Iris pigment epithelial cell (primary cell): ENCODE data around the gene TGIF2.
"Not testable (repeated sequence)": the region's sequence is repeated elsewhere in the genome, so short reads cannot be mapped to it uniquely, and the experiment has no call there.

Experiments
- DNase-seq: peaks from one replicate; pipeline ENCODE4 v3.0.0-alpha.2; 2011; ENCODE audit warnings: low read depth

Gene TGIF2

DNA sequence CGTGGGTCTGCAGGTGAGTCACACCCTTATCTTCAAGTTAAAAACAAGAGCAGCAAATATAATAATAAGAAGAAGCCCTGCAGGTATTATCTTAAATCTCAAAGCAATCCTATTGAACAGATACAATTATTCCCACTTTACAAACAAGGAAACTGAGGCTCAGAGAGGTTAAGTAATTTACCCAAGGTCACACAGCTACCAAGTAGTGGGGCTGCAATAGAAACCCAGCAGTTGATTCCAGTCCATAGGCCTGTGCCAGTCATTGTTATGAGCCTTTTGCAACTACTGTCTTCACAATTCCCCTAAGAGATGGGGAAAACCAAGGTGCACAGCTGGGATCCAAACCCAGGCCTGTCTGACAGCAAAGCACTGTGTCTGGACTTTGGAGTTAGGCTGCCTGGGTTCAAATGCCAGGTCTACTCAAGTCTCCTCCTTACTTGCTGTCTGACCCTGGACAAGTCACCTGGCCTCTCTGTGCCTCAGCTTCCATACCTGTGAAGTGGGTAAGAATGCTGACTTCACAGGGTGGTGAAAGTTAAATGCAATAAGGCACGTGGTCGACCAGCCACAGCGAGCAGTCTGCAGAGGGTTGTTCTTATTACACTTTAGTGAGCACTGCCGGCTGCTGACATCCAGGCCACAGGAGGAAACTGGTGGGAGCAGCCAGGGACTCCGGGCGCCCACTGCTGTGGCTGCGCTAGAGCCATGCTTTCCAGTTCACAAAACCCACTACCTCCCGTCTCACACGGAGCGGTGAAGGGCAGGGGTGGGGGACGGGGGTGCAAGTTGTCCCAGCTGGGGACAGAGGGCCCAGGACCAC lies 26.0 kb upstream of the TGIF2 start:
- DNase-seq, result no peak

DNA sequence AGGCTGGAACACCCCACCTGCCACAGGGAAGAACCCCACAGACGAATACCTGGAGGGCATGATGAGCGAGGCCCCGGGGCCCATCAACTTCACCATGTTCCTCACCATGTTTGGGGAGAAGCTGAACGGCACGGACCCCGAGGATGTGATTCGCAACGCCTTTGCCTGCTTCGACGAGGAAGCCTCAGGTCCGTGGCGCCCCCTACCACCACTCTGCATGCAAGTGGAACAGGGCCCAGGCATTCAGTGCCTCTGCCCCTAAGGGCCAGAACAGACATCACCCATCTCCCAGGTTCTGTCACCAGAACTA lies 25.4 kb upstream of the TGIF2 start:
- no peak for DNase-seq

DNA sequence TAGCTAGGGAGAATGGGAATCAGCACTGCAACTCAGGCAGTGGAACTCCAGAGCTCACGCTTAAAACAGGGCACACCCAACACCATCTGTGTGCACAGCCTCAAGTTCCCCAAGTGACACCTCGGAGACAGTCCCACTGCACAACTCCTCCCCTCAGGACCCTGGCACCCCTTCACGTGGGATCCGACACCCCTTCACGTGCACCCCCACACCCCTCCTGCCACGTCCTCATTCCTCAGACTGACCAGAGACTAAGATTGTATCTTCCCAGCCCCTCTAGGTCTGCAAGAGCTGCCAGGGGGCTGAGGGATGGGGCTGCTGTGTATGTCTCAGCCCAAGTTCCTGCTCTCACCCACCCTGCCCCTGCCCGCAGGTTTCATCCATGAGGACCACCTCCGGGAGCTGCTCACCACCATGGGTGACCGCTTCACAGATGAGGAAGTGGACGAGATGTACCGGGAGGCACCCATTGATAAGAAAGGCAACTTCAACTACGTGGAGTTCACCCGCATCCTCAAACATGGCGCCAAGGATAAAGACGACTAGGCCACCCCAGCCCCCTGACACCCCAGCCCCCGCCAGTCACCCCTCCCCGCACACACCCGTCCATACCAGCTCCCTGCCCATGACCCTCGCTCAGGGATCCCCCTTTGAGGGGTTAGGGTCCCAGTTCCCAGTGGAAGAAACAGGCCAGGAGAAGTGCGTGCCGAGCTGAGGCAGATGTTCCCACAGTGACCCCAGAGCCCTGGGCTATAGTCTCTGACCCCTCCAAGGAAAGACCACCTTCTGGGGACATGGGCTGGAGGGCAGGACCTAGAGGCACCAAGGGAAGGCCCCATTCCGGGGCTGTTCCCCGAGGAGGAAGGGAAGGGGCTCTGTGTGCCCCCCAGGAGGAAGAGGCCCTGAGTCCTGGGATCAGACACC lies 24.4 kb upstream of the TGIF2 start:
- no peak for DNase-seq

DNA sequence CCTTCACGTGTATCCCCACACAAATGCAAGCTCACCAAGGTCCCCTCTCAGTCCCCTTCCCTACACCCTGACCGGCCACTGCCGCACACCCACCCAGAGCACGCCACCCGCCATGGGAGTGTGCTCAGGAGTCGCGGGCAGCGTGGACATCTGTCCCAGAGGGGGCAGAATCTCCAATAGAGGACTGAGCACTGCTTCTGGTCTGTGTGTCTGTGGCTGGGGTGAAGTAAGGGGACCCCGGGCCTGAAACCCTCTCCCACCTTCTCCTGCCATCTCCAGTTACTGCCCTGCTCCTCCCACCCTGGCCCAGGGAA lies 23.8 kb upstream of the TGIF2 start:
- DNase-seq, result no peak

DNA sequence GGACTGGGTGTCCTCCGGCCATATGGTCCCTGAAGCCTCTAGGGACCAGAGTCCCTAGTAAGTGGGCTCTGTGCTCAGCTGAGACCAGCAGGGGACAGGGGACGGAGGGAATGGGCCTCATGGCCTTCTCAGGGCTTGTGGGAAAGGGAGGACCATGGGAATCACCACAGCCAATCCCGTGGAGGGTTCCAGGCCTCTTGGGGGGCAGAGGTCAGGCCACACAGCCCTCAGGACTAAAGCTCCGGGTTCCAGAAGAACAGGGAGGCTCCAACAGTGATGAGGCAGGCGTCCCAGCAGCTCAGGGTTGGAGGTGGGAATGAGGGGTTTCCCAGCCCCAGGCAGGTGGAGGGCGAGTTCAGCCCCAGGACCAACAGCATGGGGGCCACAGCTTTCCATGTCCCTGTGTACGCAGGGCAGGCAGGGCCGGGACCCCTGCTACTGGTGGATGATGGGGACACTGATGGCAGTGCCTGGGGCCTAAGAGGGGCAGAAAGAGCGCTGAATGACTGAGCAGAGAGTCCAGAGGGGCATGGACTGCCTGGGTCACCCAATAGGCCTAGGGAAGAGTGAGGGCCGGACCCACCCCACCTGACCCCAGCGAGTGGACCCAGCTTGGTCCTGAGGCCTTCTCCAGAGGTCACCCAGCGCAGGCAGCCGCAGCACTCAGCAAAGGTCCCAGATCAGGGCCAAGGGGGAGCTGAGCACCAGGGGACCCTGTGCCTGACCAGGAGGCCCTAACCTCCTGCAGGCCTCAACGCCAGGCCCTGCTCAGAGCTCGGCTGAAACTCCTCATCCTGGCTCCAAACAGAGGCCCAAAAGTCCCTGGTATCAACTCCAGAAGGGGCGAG lies 23.2 kb upstream of the TGIF2 start:
- DNase-seq, result no peak

DNA sequence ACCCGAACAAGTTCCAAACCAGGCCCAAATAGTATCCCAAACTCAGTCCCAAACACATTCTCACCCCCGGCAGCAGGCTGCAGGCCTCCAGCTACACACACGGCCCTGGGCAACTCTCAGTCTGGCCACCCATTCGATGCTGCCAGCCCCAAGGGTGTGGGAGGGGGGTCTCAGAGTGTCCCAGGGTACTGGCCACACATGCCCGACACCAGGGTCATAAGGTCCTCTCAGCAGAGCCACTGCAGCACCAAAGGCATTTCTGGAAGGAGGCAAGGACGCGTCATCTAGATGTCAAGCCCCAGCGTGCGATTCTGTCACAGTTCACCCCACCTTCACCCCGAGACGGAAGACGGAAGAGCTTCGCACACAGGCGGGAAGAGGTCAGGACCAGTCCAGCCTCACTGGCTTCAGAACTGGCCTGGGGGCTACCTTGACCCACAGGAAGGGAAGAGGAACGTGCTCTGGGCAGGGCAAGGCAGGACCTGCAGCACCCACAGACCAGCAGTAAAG lies 22.6 kb upstream of the TGIF2 start:
- DNase-seq, result no peak

DNA sequence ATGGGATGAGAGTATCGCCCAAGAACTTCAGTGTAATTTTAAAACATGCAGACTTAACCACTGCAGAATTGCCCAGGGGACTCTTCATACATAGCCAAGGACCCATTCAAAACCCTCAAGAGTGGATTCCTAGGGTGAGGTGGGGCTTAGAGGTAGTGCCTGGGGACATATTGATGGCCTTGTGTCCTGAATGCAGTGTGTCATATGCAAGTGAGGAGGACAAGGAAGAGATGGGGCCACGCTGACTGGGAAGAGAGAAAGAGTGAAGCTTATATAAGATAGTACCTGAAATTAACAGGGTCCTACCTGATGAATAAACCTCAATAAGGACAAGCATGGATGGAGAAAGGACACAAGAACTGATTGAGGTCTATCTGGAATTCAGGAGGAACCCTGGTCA lies 18.1 kb upstream of the TGIF2 start:
- DNase-seq, result no peak

DNA sequence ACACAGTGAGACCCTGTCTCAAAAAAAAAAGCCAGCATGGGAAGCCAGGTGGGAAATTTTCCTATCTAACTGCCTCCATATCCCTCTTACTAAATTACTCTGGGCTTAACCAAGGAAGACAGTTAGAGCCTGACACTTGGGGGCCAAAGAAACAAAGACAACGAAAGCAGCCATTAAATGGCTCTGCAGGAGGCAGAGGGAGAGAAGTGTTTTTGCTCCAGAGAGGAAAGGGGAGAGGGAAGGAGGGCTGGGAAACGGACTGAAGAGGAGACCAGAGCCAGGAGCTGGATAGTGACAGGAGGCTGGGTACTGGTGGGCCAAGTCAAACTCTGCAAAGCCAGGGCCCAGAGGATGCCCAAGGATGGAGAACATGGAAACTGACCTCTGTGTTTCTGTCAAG lies 10.7 kb upstream of the TGIF2 start:
- DNase-seq, result no peak

DNA sequence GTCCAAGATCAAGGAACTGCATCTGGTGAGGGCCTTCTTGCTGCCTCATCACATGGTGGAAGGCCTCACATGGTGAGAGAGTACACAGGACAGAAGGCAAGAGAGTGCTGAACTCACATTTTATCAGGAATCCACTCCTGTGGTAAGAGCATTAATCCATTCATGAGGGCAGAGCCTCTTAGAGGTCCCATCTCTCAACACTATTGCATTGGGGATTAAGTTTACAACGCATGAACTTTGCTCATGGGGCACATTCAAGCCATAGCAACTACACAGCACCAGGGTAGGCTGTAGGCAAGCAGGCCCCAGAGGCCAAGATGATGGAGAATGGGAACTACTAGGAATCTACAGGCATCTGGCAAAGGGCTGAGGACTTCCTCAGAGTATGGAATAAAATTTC lies 10.0 kb upstream of the TGIF2 start:
- DNase-seq, result no peak

DNA sequence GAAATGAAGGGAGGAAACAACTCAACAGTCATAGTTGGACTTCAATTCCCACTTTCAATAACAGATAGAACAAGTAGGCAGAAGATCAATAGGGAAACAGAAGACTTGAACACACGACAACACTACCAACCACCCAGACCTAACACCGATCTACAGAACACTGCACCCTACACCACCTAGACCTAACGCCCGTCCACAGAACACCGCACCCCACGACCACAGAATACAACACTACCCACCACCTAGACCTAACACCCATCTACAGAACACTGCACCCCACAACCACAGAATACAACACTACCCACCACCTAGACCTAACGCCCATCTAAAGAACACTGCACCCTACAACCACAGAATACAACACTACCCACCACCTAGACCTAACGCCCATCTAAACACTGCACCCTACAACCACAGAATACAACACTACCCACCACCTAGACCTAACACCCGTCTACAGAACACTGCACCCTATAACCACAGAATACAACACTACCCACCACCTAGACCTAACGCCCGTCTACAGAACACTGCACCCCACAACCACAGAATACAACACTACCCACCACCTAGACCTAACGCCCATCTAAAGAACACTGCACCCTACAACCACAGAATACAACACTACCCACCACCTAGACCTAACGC lies 9.2 kb upstream of the TGIF2 start:
- not testable (repeated sequence) for DNase-seq

DNA sequence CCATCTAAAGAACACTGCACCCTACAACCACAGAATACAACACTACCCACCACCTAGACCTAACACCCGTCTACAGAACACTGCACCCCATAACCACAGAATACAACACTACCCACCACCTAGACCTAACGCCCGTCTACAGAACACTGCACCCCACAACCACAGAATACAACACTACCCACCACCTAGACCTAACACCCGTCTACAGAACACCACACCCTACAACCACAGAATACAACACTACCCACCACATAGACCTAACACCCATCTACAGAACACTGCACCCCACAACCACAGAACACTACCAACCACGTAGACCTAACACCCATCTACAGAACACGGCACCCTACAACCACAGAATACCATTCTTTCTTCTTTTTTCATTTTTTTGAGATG lies 8.7 kb upstream of the TGIF2 start:
- DNase-seq, result not testable (repeated sequence)

DNA sequence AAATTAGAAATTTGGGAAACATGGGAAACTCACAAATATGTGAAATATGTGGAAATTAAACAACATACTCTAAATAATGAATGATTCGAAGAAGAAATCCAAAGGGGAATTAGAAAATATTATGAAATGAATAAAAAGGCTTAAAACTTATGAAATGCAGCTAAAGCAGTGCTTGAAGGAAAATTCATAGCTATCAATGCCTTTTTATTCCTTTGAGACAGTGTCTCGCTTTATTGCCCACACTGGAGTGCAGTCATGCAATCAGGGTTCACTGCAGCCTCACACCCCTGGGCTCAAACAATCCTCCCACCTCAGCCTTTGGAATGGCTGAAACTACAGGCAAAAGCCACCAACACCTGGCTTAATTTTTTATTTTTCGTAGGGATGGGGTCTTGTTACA lies 7.9 kb upstream of the TGIF2 start:
- no peak for DNase-seq

DNA sequence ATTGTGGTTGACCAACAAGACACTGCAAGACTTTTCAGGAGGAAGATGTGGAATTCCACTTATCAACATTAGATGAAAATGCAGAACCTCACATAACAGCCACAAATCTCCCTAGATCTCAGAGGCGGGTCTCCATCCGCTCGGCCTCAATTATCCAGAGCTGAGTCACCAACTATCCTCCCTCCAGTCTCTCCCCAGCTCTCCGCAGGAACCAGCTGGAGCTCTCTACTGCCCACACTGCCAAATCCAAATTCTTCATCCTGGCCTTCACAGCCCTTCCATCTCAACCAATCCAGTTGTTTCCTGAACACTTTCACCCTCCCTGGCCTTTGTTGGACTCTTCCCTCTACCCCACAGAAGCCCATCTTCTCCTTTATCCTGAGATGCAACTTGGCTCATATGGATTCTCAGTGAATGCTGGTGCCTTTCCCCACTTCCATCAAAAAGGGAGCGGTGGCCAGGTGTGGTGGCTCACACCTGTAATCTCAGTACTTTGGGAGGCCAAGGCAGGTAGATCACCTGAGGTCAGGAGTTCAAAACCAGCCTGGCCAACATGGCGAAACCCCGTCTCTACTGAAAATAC lies 3.5 kb upstream of the TGIF2 start:
- DNase-seq, result peak; percentile 63

DNA sequence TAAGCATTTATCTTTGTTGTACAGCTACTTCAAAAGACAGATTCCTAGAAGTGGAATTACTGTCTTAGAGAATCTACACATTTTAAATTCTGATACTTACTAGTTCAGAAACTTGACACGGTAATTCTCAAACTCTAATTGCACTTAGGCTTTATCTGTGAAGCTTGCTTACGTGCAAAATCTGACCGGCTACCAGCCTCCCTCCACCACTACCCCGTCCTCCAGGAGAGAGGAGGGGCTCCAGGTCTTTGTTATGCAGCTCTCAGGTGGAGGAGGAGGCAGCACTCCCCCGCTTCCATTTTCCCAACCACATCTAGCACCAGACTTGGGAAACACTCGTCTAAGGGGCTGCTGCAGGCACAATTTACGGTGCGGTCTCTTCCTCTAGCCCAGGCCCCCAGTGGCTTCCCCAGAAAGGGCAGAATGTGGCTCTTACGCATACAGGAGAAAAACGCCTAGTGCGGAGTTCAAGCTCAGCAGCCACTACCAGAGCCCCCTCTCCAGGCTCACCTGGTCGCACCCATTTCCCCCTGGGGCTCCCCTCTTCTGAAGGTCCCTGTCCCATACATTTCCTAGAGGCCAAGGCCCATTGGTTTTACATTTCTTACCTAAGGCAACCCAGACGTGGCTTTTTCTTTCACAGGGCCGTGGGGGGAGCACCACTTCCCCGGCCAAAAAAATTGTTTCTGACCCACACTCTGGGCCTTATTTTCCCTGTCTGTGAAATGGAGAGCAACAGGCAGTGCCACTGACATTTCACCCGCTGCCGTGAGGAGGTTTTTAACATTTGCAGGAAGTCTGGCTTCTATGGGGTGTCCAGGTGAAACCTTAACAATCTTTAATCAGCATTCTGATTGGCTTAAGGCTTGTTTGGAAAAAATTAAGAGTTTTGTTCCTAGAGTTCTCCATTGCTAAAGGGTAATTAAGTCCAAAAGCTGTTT lies 1.6 kb upstream of the TGIF2 start:
- DNase-seq, result no peak

DNA sequence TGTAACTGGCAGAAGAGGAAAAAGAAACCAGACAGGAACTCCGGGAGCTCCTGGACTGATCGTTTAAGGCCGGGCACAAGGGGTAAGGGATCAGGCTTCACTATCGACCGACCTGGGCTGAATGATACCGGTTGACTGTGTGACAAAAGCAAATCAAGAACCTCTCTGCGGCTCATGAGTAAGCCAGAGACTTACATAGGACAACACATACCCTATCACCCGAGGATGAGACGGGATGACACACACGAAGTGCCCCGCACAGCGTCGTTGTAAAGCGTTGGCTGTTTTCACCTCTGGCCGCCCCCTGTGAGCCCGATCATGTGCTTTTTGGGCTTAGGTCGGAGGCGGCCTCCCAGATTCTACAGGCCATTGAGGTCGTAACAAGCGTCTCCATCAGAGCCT lies 695 bp upstream of the TGIF2 start:
- DNase-seq, result no peak

DNA sequence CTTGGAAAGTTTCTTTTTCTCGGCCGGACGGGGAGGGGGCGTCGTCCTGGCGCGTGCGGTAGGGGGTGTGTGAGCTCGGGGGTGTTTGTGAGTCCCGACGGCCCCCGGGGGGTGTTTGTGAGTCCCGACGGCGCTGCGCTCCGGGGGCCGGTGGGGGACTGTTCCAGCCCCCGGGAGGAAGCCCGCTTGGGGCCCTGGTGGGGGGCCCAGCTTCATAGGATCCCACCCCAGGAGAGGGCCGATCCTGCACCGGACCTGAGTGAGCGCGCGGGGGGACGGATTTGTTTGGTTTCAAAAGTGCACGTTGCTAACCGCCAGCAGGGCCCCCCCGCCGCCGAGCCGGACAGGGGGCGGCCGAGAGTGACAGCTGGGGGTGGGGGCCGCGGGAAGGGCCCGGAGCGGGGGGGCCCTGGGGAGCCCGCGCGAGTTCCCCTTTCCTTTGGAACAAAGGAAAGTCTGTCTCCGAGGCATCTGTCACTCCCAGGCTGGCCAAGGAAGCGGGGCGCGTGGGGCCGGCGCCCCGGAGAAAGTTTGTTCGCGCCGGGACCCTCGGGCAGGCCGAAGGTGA lies 485 bp downstream of the TGIF2 start:
- peak; percentile 12 for DNase-seq

DNA sequence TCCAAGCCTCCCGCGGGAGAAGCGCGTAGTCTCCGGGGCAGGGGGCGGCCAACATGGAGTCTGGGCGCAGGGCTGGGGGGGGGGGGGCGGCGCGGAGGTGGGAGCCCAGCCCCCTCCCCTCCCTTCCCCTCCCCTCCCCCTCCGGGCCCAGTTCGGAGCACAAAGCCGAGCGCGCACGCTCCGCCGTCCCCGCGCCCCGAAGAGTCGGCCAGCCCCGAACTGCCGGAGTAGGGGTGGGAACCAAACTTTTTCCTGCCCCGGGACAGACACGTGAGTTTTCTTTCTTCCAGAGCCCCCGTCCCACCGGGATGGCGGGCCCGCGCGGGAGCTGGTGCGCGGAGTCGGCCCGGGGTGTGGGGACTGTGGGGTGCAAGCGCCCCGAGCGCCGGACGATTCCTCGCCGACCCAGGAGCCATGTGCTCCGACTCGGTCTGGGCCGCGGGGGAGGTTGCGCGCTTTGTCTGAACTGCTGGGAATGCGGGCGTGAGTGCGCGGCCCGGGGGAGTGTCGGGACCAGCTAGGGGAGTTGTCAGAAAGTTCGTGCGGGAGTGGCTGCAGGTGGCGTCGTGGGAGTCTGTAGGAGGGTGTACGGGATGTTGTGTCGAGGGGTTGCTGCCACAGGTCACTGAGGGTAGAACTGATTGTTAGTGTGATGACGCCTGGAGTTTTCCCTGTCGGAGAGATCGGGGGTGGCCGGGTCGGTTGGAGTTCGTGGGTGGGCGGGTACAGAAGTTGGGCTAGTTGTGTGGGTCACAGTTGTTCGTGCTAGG lies 1.2 kb downstream of the TGIF2 start:
- DNase-seq, result peak; percentile 65

DNA sequence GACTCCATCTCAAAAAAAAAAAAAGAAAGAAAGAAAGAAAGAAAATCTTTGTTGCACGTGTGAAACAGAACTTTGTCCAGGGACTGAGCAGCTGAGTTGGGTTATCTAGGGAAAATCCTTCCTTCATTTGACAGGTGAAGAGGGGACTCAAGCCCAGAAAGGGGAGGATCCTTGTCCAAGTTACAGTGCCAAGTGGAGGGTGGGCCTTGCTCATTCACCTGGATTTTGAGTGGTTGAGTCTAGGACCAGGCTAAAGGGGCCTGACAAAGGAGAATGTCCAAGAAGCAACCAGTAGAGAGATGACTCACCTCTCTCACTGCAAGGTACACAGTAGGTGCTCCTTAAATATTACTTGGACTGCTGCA lies 2.7 kb downstream of the TGIF2 start:
- DNase-seq, result no peak

DNA sequence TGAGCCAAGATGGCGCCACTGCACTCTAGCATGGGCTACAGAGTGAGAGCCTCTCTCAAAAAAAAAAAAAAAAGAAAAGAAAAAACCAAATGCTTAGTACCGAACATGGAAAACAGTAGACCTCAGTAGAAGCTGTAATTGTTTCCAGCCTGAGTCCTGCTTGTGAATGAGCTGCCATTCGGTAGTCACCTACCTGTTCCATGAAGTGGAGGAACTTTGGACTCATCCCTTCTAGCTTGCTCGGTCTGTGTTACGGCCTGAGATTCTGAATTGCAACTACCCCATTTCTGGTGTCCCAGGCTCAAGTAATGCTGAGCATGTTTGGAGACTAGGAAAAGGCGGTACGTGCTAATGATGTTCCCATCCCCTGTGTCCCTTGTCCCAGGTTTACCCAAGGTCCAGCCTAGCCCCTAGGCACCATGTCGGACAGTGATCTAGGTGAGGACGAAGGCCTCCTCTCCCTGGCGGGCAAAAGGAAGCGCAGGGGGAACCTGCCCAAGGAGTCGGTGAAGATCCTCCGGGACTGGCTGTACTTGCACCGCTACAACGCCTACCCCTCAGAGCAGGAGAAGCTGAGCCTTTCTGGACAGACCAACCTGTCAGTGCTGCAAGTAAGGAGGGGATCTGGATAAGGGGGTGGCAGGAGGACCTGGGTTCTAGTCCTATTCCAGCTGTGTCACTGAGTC lies 5.1 kb downstream of the TGIF2 start:
- DNase-seq, result no peak
